ENCODE results near the gene TAF4. TPM values are rescaled to one million over a fixed set of nuclear protein-coding genes. Genes with fewer than 3 reads are reported as not detected.

TAF4 gene
- total and polyA plus RNA-seq, 2 donors (not counting 1 experiment from before 2014, with no cell fraction given): 2.6 to 3.0 TPM

DNA sequence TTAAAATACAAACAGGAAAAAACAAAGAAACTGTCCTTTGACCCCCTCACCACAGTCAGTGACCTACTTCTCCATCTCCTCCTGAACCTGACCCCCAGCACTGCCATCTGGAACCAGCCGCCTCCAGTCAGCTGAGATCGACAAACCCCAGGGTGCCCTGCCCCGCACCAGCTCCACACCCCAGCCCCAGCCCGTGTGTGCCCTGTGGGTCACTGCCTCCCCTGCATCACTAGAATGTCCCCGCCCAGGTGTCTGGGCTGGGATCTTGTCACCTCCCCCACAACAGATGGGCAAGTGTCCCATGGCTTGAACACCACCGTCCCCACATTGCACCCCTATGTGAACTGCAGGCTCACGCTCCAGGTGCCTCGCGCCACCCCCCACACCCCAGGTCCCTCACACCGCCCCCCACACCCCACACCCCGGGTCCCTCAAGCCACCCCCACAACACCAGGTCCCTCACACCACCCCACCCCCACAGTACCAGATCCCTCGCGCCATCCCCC is 13.3 kb downstream of the TAF4 start:
- H3K4me2 ChIP-seq (ENCODE audit: extremely low read depth, insufficient read depth, low read length): no peak overlapping the region
- H3K36me3 ChIP-seq (ENCODE audit: control insufficient read depth, insufficient read depth, low read length): no peaks in the 10 kb centered on the region
- no peak for TF ChIP-seq EZH2 (IDR thresholded peaks at IDR 0.05; ENCODE audit: low read length, missing control alignments)
- TF ChIP-seq, protein P1, sequence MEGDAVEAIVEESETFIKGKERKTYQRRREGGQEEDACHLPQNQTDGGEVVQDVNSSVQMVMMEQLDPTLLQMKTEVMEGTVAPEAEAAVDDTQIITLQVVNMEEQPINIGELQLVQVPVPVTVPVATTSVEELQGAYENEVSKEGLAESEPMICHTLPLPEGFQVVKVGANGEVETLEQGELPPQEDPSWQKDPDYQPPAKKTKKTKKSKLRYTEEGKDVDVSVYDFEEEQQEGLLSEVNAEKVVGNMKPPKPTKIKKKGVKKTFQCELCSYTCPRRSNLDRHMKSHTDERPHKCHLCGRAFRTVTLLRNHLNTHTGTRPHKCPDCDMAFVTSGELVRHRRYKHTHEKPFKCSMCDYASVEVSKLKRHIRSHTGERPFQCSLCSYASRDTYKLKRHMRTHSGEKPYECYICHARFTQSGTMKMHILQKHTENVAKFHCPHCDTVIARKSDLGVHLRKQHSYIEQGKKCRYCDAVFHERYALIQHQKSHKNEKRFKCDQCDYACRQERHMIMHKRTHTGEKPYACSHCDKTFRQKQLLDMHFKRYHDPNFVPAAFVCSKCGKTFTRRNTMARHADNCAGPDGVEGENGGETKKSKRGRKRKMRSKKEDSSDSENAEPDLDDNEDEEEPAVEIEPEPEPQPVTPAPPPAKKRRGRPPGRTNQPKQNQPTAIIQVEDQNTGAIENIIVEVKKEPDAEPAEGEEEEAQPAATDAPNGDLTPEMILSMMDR (conservative IDR thresholded peaks at IDR 0.05 in 1 of 2, IDR thresholded peaks at IDR 0.05 in 1 of 2; ENCODE audit: low read depth in 1 of 2, low read length in 2 of 2): no peak
- no peak overlapping the region for H3K27ac ChIP-seq (ENCODE audit: insufficient read depth, low read length)
- no peaks in the 10 kb centered on the region for H3K27me3 ChIP-seq (ENCODE audit: control insufficient read depth, insufficient read depth, low read length)
- H2AFZ ChIP-seq (ENCODE audit: low read length): no peak overlapping the region
- H4K20me1 ChIP-seq (ENCODE audit: control insufficient read depth, extremely low read depth, insufficient read depth, low read length): no peaks in the 10 kb centered on the region
- no peak overlapping the region for H3K4me3 ChIP-seq (replicated peaks in 1 of 4; ENCODE audit: control extremely low read depth in 1 of 4, insufficient read depth in 1 of 4, low read depth in 3 of 4, low read length in 4 of 4)
- DNase-seq (ENCODE audit: low read depth in 2 of 2): no peak
- H3K9me3 ChIP-seq (ENCODE audit: control insufficient read depth, insufficient read depth, low read depth, low read length): no peaks in the 10 kb centered on the region
- H3K9ac ChIP-seq (ENCODE audit: insufficient read depth, low read length): no peak overlapping the region
- H3K79me2 ChIP-seq (ENCODE audit: control insufficient read depth, insufficient read depth, low read length): peaks cover 29% of the 10 kb centered on the region
- H3K4me1 ChIP-seq (ENCODE audit: control insufficient read depth, extremely low read depth, insufficient read depth, low read length): no peaks in the 10 kb centered on the region

- Histone ChIP-seq H3K27ac (ENCODE audit: insufficient read depth, low read length) (no peak overlapping the region), H3K4me2 (ENCODE audit: extremely low read depth, insufficient read depth, low read length) (no peak overlapping the region), H3K79me2 (ENCODE audit: control insufficient read depth, insufficient read depth, low read length) (peaks cover 24% of the 10 kb centered on the region), H3K4me3 (replicated peaks in 1 of 4; ENCODE audit: control extremely low read depth in 1 of 4, insufficient read depth in 1 of 4, low read depth in 3 of 4, low read length in 4 of 4) (no peak overlapping the region), H3K4me1 (ENCODE audit: control insufficient read depth, extremely low read depth, insufficient read depth, low read length) (no peaks in the 10 kb centered on the region), H3K9ac (ENCODE audit: insufficient read depth, low read length) (no peak overlapping the region), H2AFZ (ENCODE audit: low read length) (no peak overlapping the region), H4K20me1 (ENCODE audit: control insufficient read depth, extremely low read depth, insufficient read depth, low read length) (no peaks in the 10 kb centered on the region), H3K27me3 (ENCODE audit: control insufficient read depth, insufficient read depth, low read length) (no peaks in the 10 kb centered on the region), H3K36me3 (ENCODE audit: control insufficient read depth, insufficient read depth, low read length) (no peaks in the 10 kb centered on the region), H3K9me3 (ENCODE audit: control insufficient read depth, insufficient read depth, low read depth, low read length) (no peaks in the 10 kb centered on the region)
- TF ChIP-seq, protein P1 (conservative IDR thresholded peaks at IDR 0.05 in 1 of 2, IDR thresholded peaks at IDR 0.05 in 1 of 2; ENCODE audit: low read depth in 1 of 2, low read length in 2 of 2): no peak
- TF ChIP-seq EZH2 (IDR thresholded peaks at IDR 0.05; ENCODE audit: low read length, missing control alignments): no peak
- DNase-seq (ENCODE audit: low read depth in 2 of 2): no peak
Observed at GRCh38 chr20:62051546-62052255, 14.0 kb downstream of the TAF4 start.

- no peak overlapping the region for H3K9ac ChIP-seq (ENCODE audit: insufficient read depth, low read length)
- H4K20me1 ChIP-seq (ENCODE audit: control insufficient read depth, extremely low read depth, insufficient read depth, low read length): no peaks in the 10 kb centered on the region
- H3K4me2 ChIP-seq (ENCODE audit: extremely low read depth, insufficient read depth, low read length): no peak overlapping the region
- TF ChIP-seq, protein P1 (conservative IDR thresholded peaks at IDR 0.05 in 1 of 2, IDR thresholded peaks at IDR 0.05 in 1 of 2; ENCODE audit: low read depth in 1 of 2, low read length in 2 of 2): no peak
- TF ChIP-seq EZH2 (IDR thresholded peaks at IDR 0.05; ENCODE audit: low read length, missing control alignments): no peak
- no peak overlapping the region for H3K27ac ChIP-seq (ENCODE audit: insufficient read depth, low read length)
- no peaks in the 10 kb centered on the region for H3K9me3 ChIP-seq (ENCODE audit: control insufficient read depth, insufficient read depth, low read depth, low read length)
- H3K4me1 ChIP-seq (ENCODE audit: control insufficient read depth, extremely low read depth, insufficient read depth, low read length): no peaks in the 10 kb centered on the region
- no peak overlapping the region for H3K4me3 ChIP-seq (replicated peaks in 1 of 4; ENCODE audit: control extremely low read depth in 1 of 4, insufficient read depth in 1 of 4, low read depth in 3 of 4, low read length in 4 of 4)
- no peaks in the 10 kb centered on the region for H3K27me3 ChIP-seq (ENCODE audit: control insufficient read depth, insufficient read depth, low read length)
- H2AFZ ChIP-seq (ENCODE audit: low read length): no peak overlapping the region
- H3K79me2 ChIP-seq (ENCODE audit: control insufficient read depth, insufficient read depth, low read length): peaks cover 21% of the 10 kb centered on the region
- no peak for DNase-seq (ENCODE audit: low read depth in 2 of 2)
- no peaks in the 10 kb centered on the region for H3K36me3 ChIP-seq (ENCODE audit: control insufficient read depth, insufficient read depth, low read length)
Observed at GRCh38 chr20:62051144-62051543, 14.5 kb downstream of the TAF4 start.

Data from fibroblast of lung (primary cell).